VCaP (cell line): ENCODE results near the gene RNF19B.

Experiments used
- H3K27ac ChIP-seq: fragments of 450-650 bp; 2 replicates; pipeline ENCODE4 v1.5.1; 2017
- CTCF ChIP-seq: fragments of 450-650 bp; conservative IDR thresholded peaks from 2 replicates; pipeline ENCODE4 v1.5.1; 2017; ENCODE audit warnings: mild to moderate bottlenecking, moderate library complexity

Gene RNF19B

DNA sequence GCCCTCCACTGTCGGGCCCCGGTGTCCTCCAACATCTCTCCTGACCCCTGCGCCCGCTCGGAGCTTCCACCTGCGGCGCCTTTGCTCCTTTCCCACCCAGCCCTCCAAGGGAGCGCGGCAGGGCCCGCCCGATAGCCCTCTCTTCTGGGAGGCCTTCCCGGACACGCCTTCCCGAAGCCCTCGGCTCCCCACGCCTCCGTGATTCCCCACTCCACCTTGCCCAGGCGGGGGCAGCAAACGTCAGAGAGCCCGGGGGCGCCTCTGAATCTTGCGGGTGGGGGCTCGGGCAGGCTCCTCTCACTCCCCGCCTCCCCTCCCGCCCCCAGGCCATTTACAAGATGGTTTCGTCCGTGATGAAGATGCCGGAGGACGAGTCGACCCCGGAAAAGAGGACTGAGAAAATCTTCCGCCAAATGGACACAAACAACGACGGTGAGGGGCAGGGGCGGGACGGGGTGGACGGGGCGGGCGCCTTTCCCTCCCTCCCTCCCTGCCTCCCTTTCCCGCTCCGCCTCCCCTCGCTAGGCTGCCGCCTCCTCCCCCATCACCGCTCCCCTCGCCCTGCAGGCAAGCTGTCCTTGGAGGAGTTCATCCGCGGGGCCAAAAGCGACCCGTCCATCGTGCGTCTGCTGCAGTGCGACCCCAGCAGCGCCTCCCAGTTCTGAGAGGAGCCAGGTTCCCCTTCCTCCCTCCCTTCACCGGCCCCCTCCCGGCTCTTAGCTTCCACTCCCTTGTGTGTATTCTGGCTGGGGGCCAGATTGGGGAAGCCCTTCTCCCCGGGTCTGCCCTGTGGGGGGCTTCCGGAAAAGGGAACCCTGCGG lies 71.2 kb downstream of the RNF19B start:
- peak; percentile 72 for TF ChIP-seq CTCF
- H3K27ac ChIP-seq: peak overlapping the region; percentile 67

- peak overlapping the region; percentile 67 for H3K27ac ChIP-seq
- peak; percentile 84 for TF ChIP-seq CTCF
These were observed 72.0 kb downstream of the RNF19B start for GRCh38 chr1:32892368-32893197.

DNA sequence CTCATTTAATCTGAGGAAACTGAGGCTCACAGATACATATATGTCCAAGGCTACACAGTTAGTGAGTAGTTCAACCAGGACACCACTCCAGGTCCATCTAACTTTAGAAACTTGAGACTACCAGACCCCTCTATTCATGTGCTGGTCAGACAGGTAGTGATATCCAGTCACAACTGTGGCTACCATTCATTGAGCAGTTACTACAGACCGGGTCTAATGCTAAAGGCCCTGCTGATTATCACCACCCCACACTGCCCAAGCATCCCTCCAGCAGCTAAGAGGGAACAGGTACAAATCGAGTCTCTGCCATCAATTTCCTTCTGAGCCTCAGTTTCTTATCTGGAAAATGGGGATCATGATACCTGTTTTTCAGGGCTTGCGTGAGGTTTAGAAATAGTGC lies 73.0 kb downstream of the RNF19B start:
- TF ChIP-seq CTCF: no peak
- H3K27ac ChIP-seq: no peak overlapping the region

- no peak for TF ChIP-seq CTCF
- no peak overlapping the region for H3K27ac ChIP-seq
These were observed 73.4 kb downstream of the RNF19B start for GRCh38 chr1:32891241-32891570.

GRCh38 chr1:32890516-32891240 lies 73.9 kb downstream of the RNF19B start:
- TF ChIP-seq CTCF: no peak
- H3K27ac ChIP-seq: no peak overlapping the region

- no peak for TF ChIP-seq CTCF
- no peak overlapping the region for H3K27ac ChIP-seq
These were observed 74.8 kb downstream of the RNF19B start for GRCh38 chr1:32889731-32890278.
